ENCODE results near the gene ASB6.
"Not testable (repeated sequence)": the region's sequence is repeated elsewhere in the genome, so short reads cannot be mapped to it uniquely, and the experiment has no call there.

ASB6 gene

DNA sequence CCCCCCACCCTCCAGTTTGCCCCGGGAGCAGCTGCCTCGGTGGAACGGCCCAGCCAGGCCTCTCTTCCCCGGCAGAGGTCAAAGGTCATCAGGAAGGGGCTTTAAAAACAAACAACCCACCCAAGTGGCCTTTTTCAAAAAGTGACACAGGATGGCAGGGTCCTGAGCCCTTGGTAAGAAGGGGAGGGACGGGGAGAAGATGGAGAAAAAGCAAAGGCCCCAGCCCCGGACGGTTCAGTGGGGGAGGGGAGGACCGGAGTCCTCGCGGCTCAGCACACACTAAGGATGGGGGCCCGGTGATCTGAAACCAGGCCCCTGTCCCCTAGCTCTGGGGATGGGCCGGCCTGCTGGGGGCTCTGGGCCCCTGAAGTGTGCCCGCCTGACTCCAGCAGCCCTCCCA lies 24.6 kb upstream of the ASB6 start:
- no peak for DNase-seq

- DNase-seq, result no peak
Measured at GRCh38 chr9:129665814-129666520, 24.0 kb upstream of the ASB6 start.

DNA sequence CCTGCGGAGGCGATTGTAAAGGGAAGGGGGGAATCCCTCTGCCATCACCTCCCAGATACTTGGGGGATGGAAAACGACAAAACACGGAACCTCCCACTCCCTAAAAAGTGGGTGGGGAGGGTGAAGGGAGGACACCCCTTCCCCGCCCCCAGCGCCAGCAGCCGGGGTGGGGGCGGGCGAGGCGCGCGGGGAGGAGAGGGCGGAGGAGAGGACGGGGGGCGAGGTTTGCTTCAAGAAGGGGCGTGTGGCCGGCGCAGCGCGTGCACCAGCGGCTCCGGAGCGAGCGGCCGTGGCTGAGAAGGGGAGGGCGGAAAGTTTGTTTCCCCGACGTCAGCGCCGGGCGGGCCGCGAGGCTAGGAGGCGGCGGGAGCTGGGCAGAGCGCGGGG lies 23.4 kb upstream of the ASB6 start, which contains the start of gene PRRX2:
PRRX2 (plus strand) TSS at position 259 of the 387 bp plus-strand sequence. CDS start 221 bp downstream, outside the sequence.
- DNase-seq, result no peak

GRCh38 chr9:129664746-129665388 lies 22.9 kb upstream of the ASB6 start:
- DNase-seq, result no peak

GRCh38 chr9:129662239-129662638 lies 20.3 kb upstream of the ASB6 start:
- not testable (repeated sequence) for DNase-seq

DNA sequence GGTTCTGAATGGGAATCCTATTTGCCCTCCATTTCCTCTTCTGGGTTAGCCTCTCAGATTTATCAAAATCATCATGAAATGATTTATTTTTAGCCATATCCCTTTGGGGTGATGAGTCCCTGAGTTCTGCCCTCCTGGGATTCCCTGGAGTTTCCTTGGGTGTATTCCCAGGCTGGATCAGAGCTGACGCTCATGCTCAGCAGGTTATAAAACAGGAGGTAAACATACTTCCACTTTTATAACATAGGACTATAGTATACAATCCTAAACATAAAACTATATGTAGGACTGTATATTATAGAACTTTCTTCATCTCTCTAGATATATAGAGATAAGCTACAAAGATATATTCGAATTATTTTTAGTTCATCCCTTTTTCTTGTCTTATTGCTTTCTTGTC lies 19.1 kb upstream of the ASB6 start:
- no peak for DNase-seq

- no peak for DNase-seq
Measured at GRCh38 chr9:129656795-129657390, 14.9 kb upstream of the ASB6 start.

DNA sequence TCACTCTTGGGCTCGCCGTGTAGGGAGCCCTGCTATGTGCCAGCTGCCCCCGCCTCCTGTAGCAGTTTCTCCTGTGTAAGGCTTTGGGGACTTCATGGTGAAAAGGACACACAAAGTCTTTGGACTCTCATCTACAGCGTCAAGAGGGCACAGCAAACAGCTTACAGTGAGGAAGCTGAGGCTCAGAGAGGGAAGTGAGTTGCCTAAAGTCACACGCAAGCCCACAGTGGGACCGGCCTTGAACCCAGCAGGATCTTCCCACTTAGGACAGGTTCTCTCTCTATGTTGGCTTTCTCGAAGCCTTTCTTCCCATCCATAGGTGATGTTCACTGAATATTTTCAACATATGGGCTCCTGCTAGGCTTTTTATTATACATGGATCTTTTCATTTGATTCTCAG lies 13.7 kb upstream of the ASB6 start:
- no peak for DNase-seq

DNA sequence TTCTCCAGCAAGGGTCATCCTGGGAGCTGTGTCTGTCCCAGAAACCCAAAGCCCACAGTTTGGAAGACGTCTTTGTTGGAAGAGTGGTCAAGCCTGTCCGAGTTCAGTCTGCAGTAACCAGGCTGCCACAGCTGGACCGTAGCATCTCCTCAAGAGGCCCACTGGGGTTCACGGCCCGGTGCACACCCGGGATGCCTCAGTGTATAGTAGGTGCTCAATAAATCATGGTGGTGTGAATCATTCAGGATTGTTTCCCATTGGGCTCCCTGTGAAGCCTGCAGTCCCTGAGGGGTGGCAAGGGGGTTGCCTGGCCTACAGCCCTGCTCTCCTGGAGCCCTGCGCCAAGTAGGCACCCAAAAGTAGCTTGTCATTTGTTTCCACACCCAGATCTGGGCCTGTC lies 13.2 kb upstream of the ASB6 start:
- DNase-seq, result no peak

DNA sequence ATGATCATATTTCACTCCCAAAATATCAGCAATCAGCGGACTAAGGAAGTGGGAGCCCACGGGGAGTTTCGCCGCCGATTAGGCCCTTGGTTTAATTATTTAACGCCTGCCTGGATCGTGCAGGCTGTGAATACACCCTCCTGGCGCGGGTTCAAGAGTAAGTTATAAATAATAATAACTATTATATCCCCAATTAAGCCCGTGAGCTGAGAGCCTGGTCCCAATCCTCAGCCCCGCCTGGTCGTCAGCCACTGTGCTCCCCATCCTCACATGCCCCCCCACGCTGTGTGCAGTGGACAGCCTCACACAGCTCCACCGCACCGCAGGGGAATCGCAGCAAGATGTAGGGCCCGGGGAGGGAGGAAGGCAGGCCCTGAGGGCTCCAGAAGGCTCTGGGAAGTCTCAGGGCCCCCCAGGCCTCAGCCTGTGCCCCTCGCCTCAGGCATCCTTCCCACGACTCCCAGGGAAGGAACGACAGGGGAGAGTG lies 12.6 kb upstream of the ASB6 start:
- no peak for DNase-seq

DNA sequence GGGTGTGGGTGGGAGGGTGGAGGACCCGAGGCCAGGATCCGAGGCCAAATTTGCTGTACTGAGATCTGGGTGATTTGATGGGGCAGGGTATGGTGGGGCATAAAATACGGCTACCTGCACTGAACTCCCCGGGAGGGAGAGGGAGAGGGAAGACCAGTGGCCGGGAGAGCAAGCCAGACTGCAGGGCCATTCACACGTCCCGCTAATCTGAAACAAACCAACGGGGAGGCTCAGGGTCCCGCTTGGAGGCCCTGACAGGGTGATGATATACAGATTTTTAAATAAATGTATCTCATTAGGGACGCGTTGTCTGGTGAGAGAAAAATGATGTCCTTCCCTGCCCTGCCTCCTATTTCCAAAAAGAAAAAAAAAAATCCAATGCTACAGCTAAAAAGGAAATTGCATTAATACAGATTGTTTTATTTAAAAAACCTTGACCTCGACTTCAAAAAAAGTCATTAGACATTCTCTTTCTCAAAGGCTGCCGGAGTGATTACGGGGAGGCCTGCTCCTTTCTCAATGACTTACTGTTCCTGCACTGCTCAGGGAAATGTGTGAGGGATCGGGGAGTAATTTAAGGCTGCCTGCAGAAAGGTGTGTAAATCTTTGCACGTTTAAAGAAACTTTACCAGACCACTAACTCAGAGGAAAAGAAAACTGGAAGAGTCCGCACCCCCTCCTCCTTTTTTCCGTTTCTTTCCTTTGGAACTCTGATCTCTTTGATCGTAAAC lies 12.0 kb upstream of the ASB6 start:
- no peak for DNase-seq

GRCh38 chr9:129650680-129651235 lies 8.8 kb upstream of the ASB6 start:
- no peak for DNase-seq

DNA sequence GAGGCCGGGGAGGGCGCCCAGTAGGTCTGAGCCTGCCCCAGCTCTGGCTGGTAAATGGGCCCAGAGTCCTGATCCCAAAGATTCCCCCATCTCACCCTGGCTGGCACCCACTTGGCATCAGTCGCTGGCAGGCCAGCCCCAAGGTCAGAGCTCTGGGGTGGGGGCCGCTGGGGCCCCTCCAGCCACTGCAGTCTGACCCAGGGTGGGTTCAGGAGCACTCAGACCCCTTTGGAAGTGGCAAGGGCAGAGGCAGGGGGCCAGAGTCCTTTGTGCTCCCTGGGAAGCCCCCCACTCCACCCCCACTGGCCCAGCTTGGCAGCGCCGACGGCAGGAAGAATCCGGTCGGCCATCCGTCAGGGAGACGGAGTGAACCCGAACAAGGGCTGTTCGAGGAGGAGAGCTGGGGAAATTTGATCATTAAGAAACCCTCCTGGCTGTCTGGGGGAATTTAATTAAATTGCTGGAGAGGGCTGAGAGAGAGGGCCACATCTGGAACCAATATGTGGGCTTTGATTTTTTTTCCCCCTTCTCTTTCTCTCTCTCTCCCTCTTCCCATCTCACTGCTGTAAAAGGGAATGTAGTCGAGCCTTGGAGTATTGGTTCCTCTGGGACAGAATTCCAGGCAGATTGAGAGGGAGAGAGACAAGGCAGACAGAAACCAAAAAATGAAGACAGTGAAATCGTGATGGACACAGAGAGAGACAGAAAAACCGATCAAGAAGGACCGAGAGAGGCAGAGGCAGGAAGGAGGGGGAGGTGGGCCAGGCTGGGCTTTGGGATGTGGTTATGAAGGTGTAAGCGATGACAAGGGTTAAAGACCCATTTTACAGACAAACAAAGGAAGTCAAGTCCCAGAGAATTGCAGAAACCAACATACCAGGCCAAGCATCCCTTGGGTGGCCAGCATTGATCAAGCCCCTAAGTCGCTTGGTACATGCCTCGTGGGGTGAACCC lies 8.1 kb upstream of the ASB6 start:
- DNase-seq, result no peak

DNA sequence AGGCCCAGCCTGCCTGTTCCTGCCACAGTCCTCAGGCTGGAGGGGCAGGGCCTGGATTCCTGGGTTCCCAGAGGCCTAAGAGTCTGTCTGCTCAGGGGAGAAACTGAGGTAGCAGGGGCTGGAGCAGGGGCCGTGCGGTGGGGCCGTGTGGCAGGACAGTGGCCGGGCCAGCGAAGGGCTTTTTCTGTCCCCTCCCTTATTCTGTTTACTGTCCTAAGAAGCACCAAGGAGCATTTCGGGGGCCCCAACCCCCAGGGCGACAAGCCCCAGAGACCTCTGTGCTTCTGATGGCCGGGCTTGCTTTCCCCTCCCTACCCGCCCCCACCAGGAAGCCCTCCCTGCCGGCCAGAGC lies 6.8 kb upstream of the ASB6 start:
- no peak for DNase-seq

DNA sequence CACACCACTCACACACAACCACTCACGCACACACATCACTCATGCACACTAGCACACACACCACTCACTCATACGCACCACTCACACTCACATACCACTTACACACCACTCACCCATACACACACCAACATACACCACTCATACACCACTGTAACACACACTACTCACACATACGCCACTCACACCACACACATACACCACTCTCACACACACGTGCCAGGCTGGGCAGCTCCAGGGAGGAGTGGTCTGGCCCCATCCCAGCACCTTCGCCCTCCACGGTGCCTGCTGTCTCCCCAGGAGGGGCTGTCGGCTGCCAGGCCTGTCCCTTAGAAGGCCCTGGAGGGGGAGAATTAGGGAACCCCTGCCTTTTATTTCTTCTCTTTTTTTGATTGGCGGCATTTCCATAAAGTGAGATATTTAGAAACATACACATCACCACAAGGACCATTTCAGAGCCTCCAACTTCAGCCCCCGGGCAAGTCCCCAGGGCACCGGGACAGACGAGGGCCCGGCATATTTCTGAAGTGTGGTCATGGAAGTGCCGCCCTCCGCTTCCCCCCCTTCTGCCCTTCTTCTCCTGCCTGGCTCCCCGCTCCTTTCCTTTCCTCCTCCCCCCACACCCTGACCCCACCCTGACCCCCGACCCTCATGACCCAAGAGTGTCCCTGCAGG lies 6.3 kb upstream of the ASB6 start:
- DNase-seq, result no peak

- DNase-seq, result no peak
Measured at GRCh38 chr9:129647635-129648034, 5.7 kb upstream of the ASB6 start.

GRCh38 chr9:129646654-129647053 lies 4.7 kb upstream of the ASB6 start:
- no peak for DNase-seq

GRCh38 chr9:129646252-129646651 lies 4.3 kb upstream of the ASB6 start:
- DNase-seq, result no peak

- no peak for DNase-seq
Measured at GRCh38 chr9:129644902-129645301, 3.0 kb upstream of the ASB6 start.

GRCh38 chr9:129644365-129644764 lies 2.4 kb upstream of the ASB6 start:
- DNase-seq, result no peak

DNA sequence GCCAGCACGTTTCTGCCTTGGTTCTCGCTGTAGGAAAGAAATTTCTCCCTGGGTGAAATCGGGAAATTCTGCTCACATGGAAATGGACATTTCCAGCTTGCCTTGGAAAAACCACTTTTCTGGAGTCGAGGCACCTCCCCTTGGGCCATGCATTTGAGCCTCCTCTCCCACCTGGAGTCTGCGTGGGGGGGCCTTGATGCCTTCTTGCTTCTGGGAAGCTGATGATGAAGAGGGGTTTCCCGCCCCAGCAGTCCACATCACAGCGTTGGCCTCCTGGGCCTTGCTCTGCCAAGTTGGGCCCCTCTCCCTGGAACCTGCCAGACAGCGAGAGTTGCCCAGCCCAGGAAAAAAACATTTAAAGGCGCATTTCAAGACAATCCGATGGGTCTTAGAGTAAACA lies 1.8 kb upstream of the ASB6 start:
- no peak for DNase-seq

Measured in OCI-M1 (cell line).